Body of pancreas (tissue), 4 donors: ENCODE data around the gene KIAA1671. TPM values are rescaled to one million over a fixed set of nuclear protein-coding genes. Genes with fewer than 3 reads are reported as not detected.
A peak's percentile ranks its signal among the peaks of the same experiment; 100 is the strongest.

Experiments used
- ATAC-seq: fragments of 150-250 bp; one replicate; pipeline ENCODE4 v1.9.1; 2016
- DNase-seq, 4 donors: peaks; one replicate each; pipeline ENCODE4 v3.0.0-alpha.2; 2019
- H3K27ac ChIP-seq, 4 donors: fragments of 200-600 bp; sonication (generic); 1 replicate in 3 of 4; 2 replicates in 1 of 4; pipeline versions ENCODE4 v1.5.1 to v1.6.1; 2016 to 2019; ENCODE audit warnings: mild to moderate bottlenecking in 1 of 4, mixed read lengths in 1 of 4, moderate library complexity in 1 of 4
- H3K27me3 ChIP-seq, 2 donors: fragments of 200-600 bp; sonication (generic); one replicate each; pipeline ENCODE4 v1.6.0; 2016; ENCODE audit warnings: mild to moderate bottlenecking in 1 of 2
- H3K36me3 ChIP-seq, 2 donors: fragments of 200-600 bp; sonication (generic); replicated peaks in 1 of 2; 2 replicates each; pipeline ENCODE4 v1.5.1; 2016; ENCODE audit warnings: low read depth in 2 of 2; ENCODE audit not compliant: insufficient read depth in 1 of 2
- H3K4me1 ChIP-seq: fragments of 200-600 bp; sonication (generic); one replicate; pipeline ENCODE4 v1.6.0; 2016
- H3K4me3 ChIP-seq, 2 donors: fragments of 200-600 bp; sonication (generic); 1 replicate in 1 of 2; 2 replicates in 1 of 2; pipeline ENCODE4 v1.5.1; 2016 to 2019
- H3K9me3 ChIP-seq, 3 donors: fragments of 200-600 bp; sonication (generic); 1 replicate in 2 of 3; 2 replicates in 1 of 3; pipeline ENCODE4 v1.5.1; 2016
- CTCF ChIP-seq, 7 experiments: fragments of 450-650 bp in 4 of 7; fragments of 200-600 bp in 3 of 7; sonication (generic) in 3 of 7; IDR thresholded peaks; one replicate each; pipeline ENCODE4 v1.5.1; 2016 to 2019; ENCODE audit warnings: antibody characterized with exemption in 7 of 7
- POLR2A ChIP-seq, 3 donors: fragments of 450-650 bp; IDR thresholded peaks; one replicate each; pipeline ENCODE4 v1.6.1; 2016; ENCODE audit warnings: antibody characterized with exemption in 3 of 3, mild to moderate bottlenecking in 2 of 3
- WGBS, 2 donors: methylation state at CpG; one replicate each; pipeline ENCODE4 v1.1.5; 2017; 5-methylcytosine and 5-hydroxymethylcytosine counted together
- intact Hi-C: fragments of 100-400 bp; cut with DNase I; formaldehyde crosslinking; loops from one replicate; pipeline ENCODE4 v1.15.1; 2023
- total RNA-seq, 2 donors: library from RNA; depleted of rRNA; stranded (reverse); fragments of >200 nt; gene quantifications; one replicate each; pipeline ENCODE4 v1.1.0, GENCODE V29; 2016

The KIAA1671 gene
- total RNA-seq, 2 donors from 2014 or later = 24.9 to 79.8 TPM

- Histone ChIP-seq H3K4me3 (no peak overlapping the region), H3K36me3 (no peaks in the 10 kb centered on the region), H3K9me3 (no peaks in the 10 kb centered on the region), H3K27ac (no peak overlapping the region), H3K27me3 (no peaks in the 10 kb centered on the region), H3K4me1 (peaks cover 13% of the 10 kb centered on the region)
- intact Hi-C loops = no loop called here
- ATAC-seq (no peak), DNase-seq (no peak)
- WGBS, 2 donors = 78 to 87% methylated on average over 7 of the region's 7 CpGs
- no peak for TF ChIP-seq CTCF (IDR thresholded peaks at IDR 0.05)
- no peak for TF ChIP-seq POLR2A (IDR thresholded peaks at IDR 0.05)
Observed at GRCh38 chr22:25105817-25106650, 153.5 kb downstream of the KIAA1671 start.

- peaks cover 39% of the 10 kb centered on the region for H3K4me1 ChIP-seq
- DNase-seq (peak; percentile 29 to 60 (median 50)), ATAC-seq (no peak)
- no peaks in the 10 kb centered on the region for H3K27me3 ChIP-seq
- no peaks in the 10 kb centered on the region for H3K9me3 ChIP-seq
- H3K4me3 ChIP-seq = no peak overlapping the region
- no peaks in the 10 kb centered on the region for H3K36me3 ChIP-seq
- H3K27ac ChIP-seq = peak overlapping the region; percentile 89 to 95 (median 90)
- intact Hi-C loops = no loop called here
- 67 to 69% methylated on average over 6 of the region's 6 CpGs for WGBS, 2 donors
- no peak for TF ChIP-seq POLR2A (IDR thresholded peaks at IDR 0.05)
- TF ChIP-seq CTCF (IDR thresholded peaks at IDR 0.05) = no peak
Observed at GRCh38 chr22:25109878-25110595, 157.5 kb downstream of the KIAA1671 start.

- no peak for TF ChIP-seq CTCF (IDR thresholded peaks at IDR 0.05)
- WGBS, 2 donors = 23 to 40% methylated on average over 1 to 4 of the region's 4 CpGs
- Histone ChIP-seq H3K4me3 (no peak overlapping the region), H3K9me3 (no peaks in the 10 kb centered on the region), H3K4me1 (peaks cover 43% of the 10 kb centered on the region), H3K36me3 (no peaks in the 10 kb centered on the region), H3K27ac (peak overlapping the region; percentile 89 to 95 (median 90)), H3K27me3 (no peaks in the 10 kb centered on the region)
- DNase-seq (no peak), ATAC-seq (no peak)
- intact Hi-C loops = no loop called here
Observed at GRCh38 chr22:25110596-25110845, 158.0 kb downstream of the KIAA1671 start.

GRCh38 chr22:25110846-25111578 is 158.5 kb downstream of the KIAA1671 start:
- peak; percentile 73 to 92 (median 88) for DNase-seq
- H3K27me3 ChIP-seq = no peaks in the 10 kb centered on the region
- peak overlapping the region; percentile 7 to 43 for H3K4me3 ChIP-seq
- no peaks in the 10 kb centered on the region for H3K36me3 ChIP-seq
- intact Hi-C loops = no loop called here
- H3K27ac ChIP-seq = peak overlapping the region; percentile 89 to 95 (median 90)
- peaks cover 48% of the 10 kb centered on the region for H3K4me1 ChIP-seq
- H3K9me3 ChIP-seq = no peaks in the 10 kb centered on the region
- WGBS, 2 donors = 1 to 3% methylated on average over 5 to 32 of the region's 36 CpGs
- peak; percentile 30 to 55 (median 42) for TF ChIP-seq POLR2A (IDR thresholded peaks at IDR 0.05)
- TF ChIP-seq CTCF (IDR thresholded peaks at IDR 0.05) = peak; percentile 14 to 62 (median 61)
- ATAC-seq = peak; percentile 75
